K562 (cell line): ENCODE results near the gene EMID1. TPM values are rescaled to one million over a fixed set of nuclear protein-coding genes. Genes with fewer than 3 reads are reported as not detected.

Experiments used
- ATAC-seq: fragments of 200-7000 bp; cut with Tn5 transposase; 3 replicates; pipeline ENCODE4 v1.9.1; 2020; ENCODE audit warnings: moderate library complexity
- BruUV-seq: library from RNA; stranded (reverse); fragments of 400-500 nt; replicated peaks from 2 replicates; lab custom pipeline; 2021; lab: Mats Ljungman, UMichigan
- CTCF ChIA-PET: fragments of 300-600 bp; formaldehyde crosslinking; extraction: SDS; loops from one replicate; lab custom pipeline; 2021; ENCODE audit warnings: low intra/inter-chr PET ratio; lab: Yijun Ruan, JAX
- POLR2A ChIA-PET: fragments of 300-600, 350-650 bp; sonication (Branson Sonifier 250); formaldehyde crosslinking; extraction: SDS; loops from one replicate; lab custom pipeline; 2021; ENCODE audit warnings: antibody characterized with exemption, inconsistent platforms; lab: Yijun Ruan, JAX
- DNase-seq, 4 experiments: peaks; one replicate each; pipeline versions ENCODE4 v3.0.0 to v3.0.0-alpha.2; 2011 to 2018; ENCODE audit warnings: low spot score in 3 of 4, mixed read lengths in 3 of 4; ENCODE audit errors: extremely low read depth in 1 of 4
- FAIRE-seq: peaks from 2 replicates; lab custom pipeline; 2011; peaks lifted over from hg19 to GRCh38; lab: Jason Lieb, UNC
- H2AFZ ChIP-seq: 2 replicates; pipeline ENCODE4 v1.6.0; 2011; ENCODE audit warnings: low read depth, low read length, control low read depth, inconsistent platforms
- H3K27ac ChIP-seq: fragments of 200-600 bp; 3 replicates; pipeline ENCODE4 v1.8.0; 2011; ENCODE audit warnings: low read depth, mild to moderate bottlenecking, control low read depth, inconsistent platforms, low read length, moderate library complexity, mixed read lengths; ENCODE audit errors: extremely low read depth
- H3K27me3 ChIP-seq, 2 experiments: fragments of 300-600 bp in 1 of 2; 2 replicates in 1 of 2; 3 replicates in 1 of 2; pipeline versions ENCODE4 v1.6.0 to v1.8.0; 2011; ENCODE audit warnings: inconsistent platforms in 2 of 2, low read length in 2 of 2, mild to moderate bottlenecking in 1 of 2, mixed read lengths in 1 of 2, moderate library complexity in 1 of 2; ENCODE audit not compliant: control insufficient read depth in 2 of 2, insufficient read depth in 2 of 2
- H3K36me3 ChIP-seq: fragments of 300-600 bp; 3 replicates; pipeline ENCODE4 v1.8.0; 2011; ENCODE audit warnings: mild to moderate bottlenecking, low read length, inconsistent platforms; ENCODE audit not compliant: control insufficient read depth, insufficient read depth
- H3K4me1 ChIP-seq, 2 experiments: fragments of 200-600 bp in 1 of 2; replicated peaks in 1 of 2; 2 replicates in 1 of 2; 3 replicates in 1 of 2; pipeline versions ENCODE4 v1.5.1 to v1.8.0; 2011; ENCODE audit warnings: inconsistent platforms in 2 of 2, low read length in 2 of 2, mild to moderate bottlenecking in 1 of 2, mixed read lengths in 1 of 2, moderate library complexity in 1 of 2; ENCODE audit not compliant: control insufficient read depth in 2 of 2, insufficient read depth in 2 of 2
- H3K4me2 ChIP-seq: 2 replicates; pipeline ENCODE4 v1.6.1; 2011; ENCODE audit warnings: low read length, control low read depth, inconsistent platforms, mixed read lengths; ENCODE audit not compliant: insufficient read depth
- H3K4me3 ChIP-seq: fragments of 200-600 bp; sonication (generic), shearing (Covaris generic); 2 replicates; pipeline ENCODE4 v1.5.1; 2016; ENCODE audit warnings: control low read depth, inconsistent platforms
- H3K79me2 ChIP-seq: fragments of 200-600 bp; 3 replicates; pipeline ENCODE4 v1.8.0; 2011; ENCODE audit warnings: low read length, inconsistent platforms; ENCODE audit not compliant: control insufficient read depth, insufficient read depth
- H3K9ac ChIP-seq, 2 experiments: 2 replicates each; pipeline versions ENCODE4 v1.6.0 to v1.6.1; 2011; ENCODE audit warnings: low read depth in 2 of 2, low read length in 2 of 2, control low read depth in 1 of 2, inconsistent platforms in 1 of 2, mild to moderate bottlenecking in 1 of 2, mixed read lengths in 1 of 2; ENCODE audit not compliant: insufficient read depth in 1 of 2
- H3K9me1 ChIP-seq: one replicate; pipeline ENCODE4 v1.6.0; 2011; ENCODE audit warnings: inconsistent platforms, mild to moderate bottlenecking, low read length, moderate library complexity; ENCODE audit not compliant: control insufficient read depth, insufficient read depth
- H3K9me3 ChIP-seq: replicated peaks from 2 replicates; pipeline ENCODE4 v1.5.1; 2011; ENCODE audit warnings: low read depth, low read length, inconsistent platforms; ENCODE audit not compliant: control insufficient read depth, insufficient read depth
- H4K20me1 ChIP-seq: replicated peaks from 2 replicates; pipeline ENCODE4 v1.6.1; 2011; ENCODE audit warnings: low read length, inconsistent platforms, mixed read lengths; ENCODE audit not compliant: control insufficient read depth, insufficient read depth
- MEF2A ChIP-seq: IDR thresholded peaks from 2 replicates; pipeline ENCODE4 v1.6.1; 2011; ENCODE audit warnings: low read depth, mild to moderate bottlenecking, low read length, moderate library complexity; ENCODE audit not compliant: control insufficient read depth
- POLR2G ChIP-seq: fragments of 200-400 bp; formaldehyde crosslinking; IDR thresholded peaks from 2 replicates; pipeline ENCODE4 v1.6.1; 2017; ENCODE audit warnings: low read depth, mild to moderate bottlenecking, antibody characterized with exemption, low read length, moderate library complexity
- WGBS: fragments of 100-300 bp; shearing (Covaris generic); methylation state at CpG from one replicate; pipeline ENCODE4 v1.1.6; 2016; ENCODE audit warnings: low coverage, mixed read lengths; ENCODE audit not compliant: insufficient coverage; ENCODE audit errors: missing lambda C conversion rate; 5-methylcytosine and 5-hydroxymethylcytosine counted together
- in situ Hi-C: fragments of 300-500 bp; cut with MboI; formaldehyde crosslinking; loops from 4 replicates; pipeline ENCODE4 v1.15.0; 2018; ENCODE audit warnings: inconsistent platforms, mixed read lengths
- intact Hi-C: fragments of 100-400 bp; cut with micrococcal nuclease; formaldehyde crosslinking; loops from 2 replicates; pipeline ENCODE4 v1.14.2; 2022
- polyA plus RNA-seq, 8 experiments: library from polyadenylated mRNA; depleted of rRNA in 4 of 8; stranded (reverse) in 5 of 8; unstranded in 3 of 8; fragments of >200 nt; fragmentation: Nextera tagmentation in 2 of 8; fragmentation: Illumina TruSeq in 1 of 8; extraction: Ambion mirVana in 2 of 8; extraction: Trizol in 1 of 8; gene quantifications; 2 replicates each; pipeline versions ENCODE4 v1.2.1 to v1.2.3, GENCODE V29; 2011 to 2014; ENCODE audit warnings: inconsistent platforms in 1 of 8, missing spikeins in 1 of 8
- total RNA-seq, 7 experiments: library from RNA; depleted of rRNA in 6 of 7; stranded (reverse); fragments of >200 nt in 6 of 7; fragmentation: Illumina TruSeq in 2 of 7; extraction: Trizol in 2 of 7; gene quantifications; 2 replicates each; pipeline versions ENCODE4 v1.2.1 to v1.2.3, GENCODE V29; 2011 to 2021; ENCODE audit warnings: low replicate concordance in 1 of 7

The EMID1 gene
- total and polyA plus RNA-seq, 9 of the 15 experiments (the other 6 are each of a cell fraction or from before 2014, with no cell fraction given) = 0.15 to 7.2 (median 2.7) TPM

DNA sequence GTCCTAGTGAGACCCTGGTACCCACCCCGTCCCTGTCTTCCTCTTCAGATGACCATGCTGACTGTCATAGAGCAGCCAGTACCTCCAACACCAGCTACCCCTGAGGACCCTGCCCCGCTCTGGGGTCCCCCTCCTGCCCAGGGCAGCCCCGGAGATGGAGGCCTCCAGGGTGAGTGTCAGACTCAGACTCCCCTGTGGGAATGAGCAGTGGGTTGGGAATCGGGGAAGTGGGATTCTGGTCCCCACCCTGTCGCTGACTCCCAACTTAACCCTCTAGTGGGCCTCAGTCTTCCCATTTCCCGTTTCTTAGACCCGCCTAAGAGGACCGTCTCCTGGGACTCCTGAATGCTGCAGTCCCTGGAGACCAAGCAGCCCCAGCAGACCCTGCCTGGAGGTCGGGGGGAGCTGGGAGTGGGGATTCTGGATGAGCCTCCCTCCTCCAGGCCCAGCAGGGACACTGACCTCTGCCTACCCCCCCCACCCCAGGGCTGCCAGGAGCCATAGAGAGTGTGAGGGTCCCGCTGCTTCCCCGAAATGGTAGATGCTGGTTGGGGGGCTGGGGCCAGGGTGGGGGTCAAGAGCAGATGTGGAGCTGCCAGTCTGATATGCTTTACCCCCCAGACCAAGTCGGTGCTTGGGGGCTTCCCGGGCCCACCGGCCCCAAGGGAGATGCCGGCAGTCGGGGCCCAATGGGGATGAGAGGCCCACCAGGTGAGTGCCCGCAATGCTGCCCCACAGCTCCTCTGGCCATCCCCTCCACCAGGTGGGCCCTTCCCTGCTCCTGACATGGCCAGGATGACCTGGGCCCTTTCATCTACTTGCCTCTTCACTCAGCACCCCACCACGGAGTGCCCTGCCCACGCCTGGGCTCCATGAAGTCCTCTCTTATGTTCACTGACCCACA, 25.5 kb downstream of the EMID1 start:
- no peak overlapping the region for H3K27ac ChIP-seq
- POLR2A ChIA-PET = interaction anchor here (0.7 to 1.5 kb wide), 3 partner anchors 12 to 21 kb away, joined by 4 to 6 read pairs (median 4); no protein-coding TSS in a partner anchor
- H3K27me3 ChIP-seq = no peaks in the 10 kb centered on the region
- no peak overlapping the region; a peak in 1 of 4 replicates for H3K9ac ChIP-seq
- CTCF ChIA-PET = no interaction called here
- H3K4me2 ChIP-seq = no peak overlapping the region
- intact Hi-C loops = no loop called here
- no peak for ATAC-seq
- no TSS peak for BruUV-seq
- no peaks in the 10 kb centered on the region for H3K9me1 ChIP-seq
- H3K4me3 ChIP-seq = no peak overlapping the region
- no peak overlapping the region for H2AFZ ChIP-seq
- no peaks in the 10 kb centered on the region; a peak in 2 of 5 replicates for H3K4me1 ChIP-seq
- no peaks in the 10 kb centered on the region for H3K9me3 ChIP-seq
- TF ChIP-seq POLR2G (peak; percentile 48; the same call in 1 of the 2 replicates), MEF2A (no peak)
- TF ChIP-seq, all 486 proteins: peak for 1
- 55% methylated on average over 12 of the region's 19 CpGs for WGBS
- H3K36me3 ChIP-seq = no peaks in the 10 kb centered on the region
- H3K79me2 ChIP-seq = no peaks in the 10 kb centered on the region
- in situ Hi-C loops = no loop called here
- FAIRE-seq (no peak), DNase-seq (no peak)
- H4K20me1 ChIP-seq = no peaks in the 10 kb centered on the region
